NB4 (cell line): ENCODE measurements around the gene PPP1R12B.

Experiments used
- MYC ChIP-seq: IDR thresholded peaks from 2 replicates; pipeline ENCODE4 v1.6.1; 2011; ENCODE audit warnings: low read depth, low read length
- TF ChIP-seq, protein P1 (sequence below): IDR thresholded peaks from 2 replicates; pipeline ENCODE4 v1.6.1; 2011; ENCODE audit warnings: low read depth, low read length
- TF ChIP-seq, protein P2 (sequence below): IDR thresholded peaks from one replicate; pipeline ENCODE4 v1.5.1; 2012; ENCODE audit warnings: low read depth, low read length

GRCh38 chr1:202540448-202540847, 191.9 kb downstream of the PPP1R12B start:
- TF ChIP-seq, protein P1, sequence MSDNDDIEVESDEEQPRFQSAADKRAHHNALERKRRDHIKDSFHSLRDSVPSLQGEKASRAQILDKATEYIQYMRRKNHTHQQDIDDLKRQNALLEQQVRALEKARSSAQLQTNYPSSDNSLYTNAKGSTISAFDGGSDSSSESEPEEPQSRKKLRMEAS, result no peak
- TF ChIP-seq, protein P2, sequence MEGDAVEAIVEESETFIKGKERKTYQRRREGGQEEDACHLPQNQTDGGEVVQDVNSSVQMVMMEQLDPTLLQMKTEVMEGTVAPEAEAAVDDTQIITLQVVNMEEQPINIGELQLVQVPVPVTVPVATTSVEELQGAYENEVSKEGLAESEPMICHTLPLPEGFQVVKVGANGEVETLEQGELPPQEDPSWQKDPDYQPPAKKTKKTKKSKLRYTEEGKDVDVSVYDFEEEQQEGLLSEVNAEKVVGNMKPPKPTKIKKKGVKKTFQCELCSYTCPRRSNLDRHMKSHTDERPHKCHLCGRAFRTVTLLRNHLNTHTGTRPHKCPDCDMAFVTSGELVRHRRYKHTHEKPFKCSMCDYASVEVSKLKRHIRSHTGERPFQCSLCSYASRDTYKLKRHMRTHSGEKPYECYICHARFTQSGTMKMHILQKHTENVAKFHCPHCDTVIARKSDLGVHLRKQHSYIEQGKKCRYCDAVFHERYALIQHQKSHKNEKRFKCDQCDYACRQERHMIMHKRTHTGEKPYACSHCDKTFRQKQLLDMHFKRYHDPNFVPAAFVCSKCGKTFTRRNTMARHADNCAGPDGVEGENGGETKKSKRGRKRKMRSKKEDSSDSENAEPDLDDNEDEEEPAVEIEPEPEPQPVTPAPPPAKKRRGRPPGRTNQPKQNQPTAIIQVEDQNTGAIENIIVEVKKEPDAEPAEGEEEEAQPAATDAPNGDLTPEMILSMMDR, result no peak
- TF ChIP-seq MYC, result no peak
